Calu3 (cell line): Measurements from ENCODE around the gene JADE1. TPM values are rescaled to one million over a fixed set of nuclear protein-coding genes. Genes with fewer than 3 reads are reported as not detected.

ENCODE experiments used
- BruUV-seq: library from RNA; stranded (reverse); fragments of 400-500 nt; replicated peaks from 2 replicates; lab custom pipeline; 2021; lab: Mats Ljungman, UMichigan
- CTCF ChIA-PET: fragments of 300-600 bp; sonication (Branson Sonifier 250); formaldehyde crosslinking; loops from one replicate; lab custom pipeline; 2022; ENCODE audit warnings: antibody characterized with exemption; lab: Charles Lee
- DNase-seq: peaks from one replicate; pipeline ENCODE4 v3.0.0; 2022
- H3K27ac Mint-ChIP-seq: one replicate; pipeline ENCODE4 v1.8.0; 2022; ENCODE audit warnings: mixed read lengths; ENCODE audit not compliant: unreplicated experiment
- H3K27me3 Mint-ChIP-seq: one replicate; pipeline ENCODE4 v1.8.0; 2022; ENCODE audit warnings: mixed read lengths; ENCODE audit not compliant: unreplicated experiment
- H3K36me3 Mint-ChIP-seq: one replicate; pipeline ENCODE4 v1.8.0; 2022; ENCODE audit warnings: mild to moderate bottlenecking, moderate library complexity, mixed read lengths; ENCODE audit not compliant: insufficient read depth, unreplicated experiment
- H3K4me1 Mint-ChIP-seq: one replicate; pipeline ENCODE4 v1.8.0; 2022; ENCODE audit warnings: mild to moderate bottlenecking, low read depth, mixed read lengths; ENCODE audit not compliant: unreplicated experiment
- H3K4me3 Mint-ChIP-seq: one replicate; pipeline ENCODE4 v1.8.0; 2022; ENCODE audit warnings: mild to moderate bottlenecking, low read depth, moderate library complexity, mixed read lengths; ENCODE audit not compliant: unreplicated experiment
- H3K9me3 Mint-ChIP-seq: one replicate; pipeline ENCODE4 v1.8.0; 2022; ENCODE audit warnings: low read depth, mixed read lengths; ENCODE audit not compliant: unreplicated experiment
- CTCF ChIP-seq: fragments of 200-600 bp; IDR thresholded peaks from one replicate; pipeline ENCODE4 v1.8.0; 2022; ENCODE audit warnings: antibody characterized with exemption; ENCODE audit not compliant: unreplicated experiment
- intact Hi-C: fragments of 100-400 bp; cut with micrococcal nuclease; formaldehyde crosslinking; loops from one replicate; pipeline ENCODE4 v1.10.0; 2022; ENCODE audit not compliant: unreplicated experiment
- total RNA-seq: library from RNA; stranded (reverse); gene quantifications from 2 replicates; pipeline ENCODE4 v1.2.3, GENCODE V29; 2022

JADE1 gene
- total RNA-seq, 1 experiment from 2014 or later = 33.9 TPM

DNA sequence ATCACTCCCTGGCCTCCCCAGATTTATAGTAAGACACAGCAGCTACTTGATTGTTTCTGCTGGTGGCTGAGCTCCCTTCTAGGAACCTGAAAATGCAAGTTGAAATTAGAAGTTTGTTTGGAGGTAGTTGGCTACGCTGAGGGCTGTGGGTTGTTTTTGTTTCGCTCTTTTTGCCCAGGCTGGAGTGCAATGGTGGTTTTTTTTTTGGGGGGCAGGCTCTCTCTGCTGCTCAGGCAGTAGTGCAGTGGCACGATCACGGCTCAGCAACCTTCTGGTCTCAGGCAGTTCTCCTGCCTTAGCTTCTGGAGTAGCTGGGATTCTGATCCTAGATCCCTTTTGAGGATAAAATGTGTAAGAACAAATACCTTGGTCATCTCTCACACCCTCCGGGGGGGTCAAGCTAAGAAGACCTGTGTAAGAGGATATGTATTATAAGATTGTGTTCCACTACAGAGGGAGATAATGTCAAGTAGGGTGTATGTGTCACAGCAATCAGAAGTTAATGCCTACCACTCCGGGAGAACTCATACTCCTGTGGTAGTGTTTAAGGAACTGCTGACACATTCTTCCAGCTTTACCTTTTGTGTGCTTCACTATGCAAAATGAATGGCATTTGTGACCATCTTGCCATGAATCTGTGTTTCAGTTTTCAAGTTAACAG, 9.7 kb downstream of the JADE1 start:
- no TSS peak for BruUV-seq
- Mint-ChIP-seq H3K27me3 (no peaks in the 10 kb centered on the region), H3K4me1 (peaks cover 25% of the 10 kb centered on the region), H3K4me3 (no peak overlapping the region), H3K27ac (no peak overlapping the region), H3K36me3 (peaks cover 6% of the 10 kb centered on the region), H3K9me3 (no peaks in the 10 kb centered on the region)
- intact Hi-C loops = no loop called here
- CTCF ChIA-PET = no interaction called here
- DNase-seq = no peak
- TF ChIP-seq CTCF = no peak

DNA sequence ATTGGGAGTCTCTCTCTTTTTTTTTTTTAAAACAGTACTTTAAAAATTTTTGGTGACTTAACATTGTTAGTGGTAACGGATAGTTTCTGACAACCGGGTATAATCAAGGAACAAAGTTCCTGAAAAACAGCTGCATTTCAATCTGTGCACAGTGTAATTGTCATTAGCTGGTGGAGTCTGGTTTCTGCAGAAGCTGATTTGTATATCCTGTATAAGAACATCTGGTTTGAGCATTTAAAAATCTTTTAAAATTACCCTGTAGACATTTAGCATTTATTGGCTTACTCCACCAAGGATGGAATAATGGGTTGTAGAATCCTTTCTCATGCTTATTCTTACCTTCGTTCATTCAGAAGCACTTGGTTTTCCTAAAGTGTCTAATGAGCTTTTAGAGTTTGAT, 11.2 kb downstream of the JADE1 start:
- H3K27me3 Mint-ChIP-seq = no peaks in the 10 kb centered on the region
- no peak for TF ChIP-seq CTCF
- DNase-seq = no peak
- intact Hi-C loops = no loop called here
- H3K9me3 Mint-ChIP-seq = no peaks in the 10 kb centered on the region
- no TSS peak for BruUV-seq
- peaks cover 33% of the 10 kb centered on the region for H3K4me1 Mint-ChIP-seq
- peaks cover 6% of the 10 kb centered on the region for H3K36me3 Mint-ChIP-seq
- no peak overlapping the region for H3K4me3 Mint-ChIP-seq
- CTCF ChIA-PET = interaction anchor here (0.7 kb wide), 1 partner anchor 643 kb away, joined by 3 read pairs; no protein-coding TSS in a partner anchor
- H3K27ac Mint-ChIP-seq = no peak overlapping the region

DNA sequence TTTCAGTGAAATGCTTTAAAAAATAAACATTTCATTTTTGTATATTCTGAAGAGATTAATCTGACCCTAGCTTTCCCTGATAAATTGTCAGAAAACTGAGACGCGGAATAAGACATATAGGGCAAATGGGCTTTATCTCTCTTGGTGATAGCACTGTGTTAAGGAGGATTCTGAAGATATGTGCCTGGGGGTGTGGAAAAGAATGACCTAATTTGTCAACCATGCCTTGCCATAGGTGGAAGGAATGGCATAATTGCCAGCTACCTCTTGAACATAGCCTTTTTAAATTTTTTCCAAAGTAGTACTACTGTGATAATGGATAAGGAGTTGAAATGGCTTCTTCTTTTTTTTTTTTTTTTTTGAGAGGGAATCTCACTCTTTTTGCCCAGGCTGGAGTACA, 11.7 kb downstream of the JADE1 start:
- Mint-ChIP-seq H3K4me3 (no peak overlapping the region), H3K9me3 (no peaks in the 10 kb centered on the region), H3K4me1 (peaks cover 35% of the 10 kb centered on the region), H3K36me3 (peaks cover 6% of the 10 kb centered on the region), H3K27me3 (no peaks in the 10 kb centered on the region), H3K27ac (no peak overlapping the region)
- CTCF ChIA-PET = interaction anchor here (0.7 kb wide), 1 partner anchor 643 kb away, joined by 3 read pairs; no protein-coding TSS in a partner anchor
- intact Hi-C loops = no loop called here
- no TSS peak for BruUV-seq
- DNase-seq = no peak
- TF ChIP-seq CTCF = no peak

- CTCF ChIA-PET = interaction anchor here (0.5 to 1.4 kb wide), 3 partner anchors 8 to 270 kb away, joined by 3 to 7 read pairs (median 4); no protein-coding TSS in a partner anchor
- Mint-ChIP-seq H3K27ac (no peak overlapping the region), H3K4me3 (no peak overlapping the region), H3K27me3 (no peaks in the 10 kb centered on the region), H3K36me3 (peaks cover 6% of the 10 kb centered on the region), H3K9me3 (no peaks in the 10 kb centered on the region), H3K4me1 (peaks cover 45% of the 10 kb centered on the region)
- BruUV-seq = no TSS peak
- TF ChIP-seq CTCF = no peak
- intact Hi-C loops = no loop called here
- DNase-seq = no peak
Observed at GRCh38 chr4:128823025-128823661, 13.6 kb downstream of the JADE1 start.
